Esophagus muscularis mucosa (tissue), 4 donors: Measurements from ENCODE around the gene C13orf46. TPM values are rescaled to one million over a fixed set of nuclear protein-coding genes. Genes with fewer than 3 reads are reported as not detected.

Experiments
- DNase-seq: peaks from one replicate; pipeline ENCODE4 v3.0.0-alpha.2; 2017; ENCODE audit errors: extremely low spot score
- H3K27ac ChIP-seq, 4 donors: fragments of 200-600 bp; sonication (generic); replicated peaks in 1 of 4; 1 replicate in 3 of 4; 2 replicates in 1 of 4; pipeline ENCODE4 v1.5.1; 2016 to 2019; ENCODE audit warnings: mild to moderate bottlenecking in 1 of 4
- H3K27me3 ChIP-seq, 4 donors: fragments of 200-600 bp; sonication (generic); one replicate each; pipeline versions ENCODE4 v1.5.1 to v1.6.0; 2016 to 2019
- H3K36me3 ChIP-seq, 4 donors: fragments of 200-600 bp; sonication (generic); one replicate each; pipeline ENCODE4 v1.5.1; 2016 to 2019
- H3K4me1 ChIP-seq, 4 donors: fragments of 200-600 bp; sonication (generic); one replicate each; pipeline ENCODE4 v1.5.1; 2016 to 2019
- H3K4me3 ChIP-seq, 4 donors: fragments of 200-600 bp; sonication (generic); 1 replicate in 2 of 4; 2 replicates in 2 of 4; pipeline ENCODE4 v1.5.1; 2016 to 2019; ENCODE audit warnings: mild to moderate bottlenecking in 4 of 4, moderate library complexity in 1 of 4
- H3K9me3 ChIP-seq, 4 donors: fragments of 200-600 bp; sonication (generic); 1 replicate in 3 of 4; 2 replicates in 1 of 4; pipeline ENCODE4 v1.5.1; 2016 to 2019
- EP300 ChIP-seq: sonication (generic); formaldehyde crosslinking; IDR thresholded peaks from one replicate; pipeline ENCODE4 v1.6.1; 2017; ENCODE audit warnings: antibody characterized with exemption
- POLR2A ChIP-seq: fragments of 450-650 bp; IDR thresholded peaks from one replicate; pipeline ENCODE4 v1.6.1; 2017; ENCODE audit warnings: antibody characterized with exemption, moderate library complexity, mild to moderate bottlenecking, low read depth
- POLR2AphosphoS5 ChIP-seq, 2 donors: sonication (generic); formaldehyde crosslinking; IDR thresholded peaks; one replicate each; pipeline ENCODE4 v1.6.1; 2017; ENCODE audit warnings: antibody characterized with exemption in 2 of 2
- WGBS: methylation state at CpG from one replicate; pipeline ENCODE4 v1.1.5; 2018; 5-methylcytosine and 5-hydroxymethylcytosine counted together
- intact Hi-C: fragments of 100-400 bp; cut with DNase I; formaldehyde crosslinking; loops from one replicate; pipeline ENCODE4 v1.15.1; 2023
- total RNA-seq, 4 donors: library from RNA; depleted of rRNA; stranded (reverse); fragments of >200 nt; gene quantifications; one replicate each; pipeline versions ENCODE4 v1.1.0 to v1.2.1, GENCODE V29; 2016
- TF ChIP-seq, protein P1 (sequence below), 3 experiments: fragments of 200-600 bp in 2 of 3; fragments of 450-650 bp in 1 of 3; sonication (generic) in 2 of 3; IDR thresholded peaks; one replicate each; pipeline ENCODE4 v1.5.1; 2017 to 2019; ENCODE audit warnings: antibody characterized with exemption in 3 of 3, mild to moderate bottlenecking in 2 of 3, moderate library complexity in 1 of 3

Gene C13orf46
- total RNA-seq: 1 to 10 TPM in 2 of 4 donors, under 1 TPM in 2; 0.17 to 2.1 (median 0.89) TPM

GRCh38 chr13:113973218-113974164 lies at the start of gene C13orf46:
C13orf46 (minus strand) TSS chr13:113974076; CDS start chr13:113973997, 79 bp downstream.
- Histone ChIP-seq H3K4me1 (peaks cover 20 to 47% (median 45%) of the 10 kb centered on the region in 4 donors), H3K36me3 (peaks cover 4 to 46% (median 26%) of the 10 kb centered on the region in 4 donors), H3K4me3 (no peak within 1 kb of the TSS), H3K27me3 (no peaks in the 10 kb centered on the region), H3K9me3 (no peaks in the 10 kb centered on the region), H3K27ac (peak within 1 kb of the TSS; percentile 90 to 95 (median 92))
- DNase-seq: no peak
- WGBS: 89% methylated on average over 33 of the region's 44 CpGs
- intact Hi-C loops: no loop called here
- TF ChIP-seq POLR2AphosphoS5 (IDR thresholded peaks at IDR 0.05) (no peak), POLR2A (no peak), EP300 (no peak)
- TF ChIP-seq, protein P1, sequence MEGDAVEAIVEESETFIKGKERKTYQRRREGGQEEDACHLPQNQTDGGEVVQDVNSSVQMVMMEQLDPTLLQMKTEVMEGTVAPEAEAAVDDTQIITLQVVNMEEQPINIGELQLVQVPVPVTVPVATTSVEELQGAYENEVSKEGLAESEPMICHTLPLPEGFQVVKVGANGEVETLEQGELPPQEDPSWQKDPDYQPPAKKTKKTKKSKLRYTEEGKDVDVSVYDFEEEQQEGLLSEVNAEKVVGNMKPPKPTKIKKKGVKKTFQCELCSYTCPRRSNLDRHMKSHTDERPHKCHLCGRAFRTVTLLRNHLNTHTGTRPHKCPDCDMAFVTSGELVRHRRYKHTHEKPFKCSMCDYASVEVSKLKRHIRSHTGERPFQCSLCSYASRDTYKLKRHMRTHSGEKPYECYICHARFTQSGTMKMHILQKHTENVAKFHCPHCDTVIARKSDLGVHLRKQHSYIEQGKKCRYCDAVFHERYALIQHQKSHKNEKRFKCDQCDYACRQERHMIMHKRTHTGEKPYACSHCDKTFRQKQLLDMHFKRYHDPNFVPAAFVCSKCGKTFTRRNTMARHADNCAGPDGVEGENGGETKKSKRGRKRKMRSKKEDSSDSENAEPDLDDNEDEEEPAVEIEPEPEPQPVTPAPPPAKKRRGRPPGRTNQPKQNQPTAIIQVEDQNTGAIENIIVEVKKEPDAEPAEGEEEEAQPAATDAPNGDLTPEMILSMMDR (IDR thresholded peaks at IDR 0.05): no peak

DNA sequence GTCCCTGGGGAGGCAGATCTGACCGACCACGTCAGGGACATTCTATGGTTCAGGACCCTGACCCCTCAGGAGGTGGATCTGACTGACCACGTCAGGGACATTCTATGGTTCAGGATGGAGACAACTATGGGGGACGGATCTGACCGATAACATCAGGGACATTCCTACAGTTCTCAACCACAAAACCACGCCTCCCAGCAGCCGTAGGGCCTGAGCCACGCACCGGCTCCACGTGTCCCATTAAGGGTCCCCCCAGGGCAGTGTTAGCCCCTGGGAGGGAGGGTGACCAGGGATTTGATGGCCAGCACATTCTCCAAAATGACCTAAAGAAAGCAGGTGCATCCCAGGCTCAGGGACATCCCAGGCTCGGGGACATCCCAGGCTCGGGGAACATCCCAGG lies 49.0 kb upstream of the C13orf46 start:
- no peaks in the 10 kb centered on the region for H3K9me3 ChIP-seq
- peaks cover 29 to 36% (median 30%) of the 10 kb centered on the region in 4 donors for H3K4me1 ChIP-seq
- no peak overlapping the region for H3K27ac ChIP-seq
- H3K36me3 ChIP-seq: peaks cover 11 to 87% (median 61%) of the 10 kb centered on the region in 4 donors
- TF ChIP-seq POLR2A: no peak
- TF ChIP-seq, protein P1 (IDR thresholded peaks at IDR 0.05): no peak
- no peak for TF ChIP-seq POLR2AphosphoS5 (IDR thresholded peaks at IDR 0.05)
- no peak for TF ChIP-seq EP300
- H3K4me3 ChIP-seq: no peak overlapping the region
- H3K27me3 ChIP-seq: no peaks in the 10 kb centered on the region
- DNase-seq: no peak
- intact Hi-C loops: no loop called here
- WGBS: 87% methylated on average over 10 of the region's 12 CpGs

DNA sequence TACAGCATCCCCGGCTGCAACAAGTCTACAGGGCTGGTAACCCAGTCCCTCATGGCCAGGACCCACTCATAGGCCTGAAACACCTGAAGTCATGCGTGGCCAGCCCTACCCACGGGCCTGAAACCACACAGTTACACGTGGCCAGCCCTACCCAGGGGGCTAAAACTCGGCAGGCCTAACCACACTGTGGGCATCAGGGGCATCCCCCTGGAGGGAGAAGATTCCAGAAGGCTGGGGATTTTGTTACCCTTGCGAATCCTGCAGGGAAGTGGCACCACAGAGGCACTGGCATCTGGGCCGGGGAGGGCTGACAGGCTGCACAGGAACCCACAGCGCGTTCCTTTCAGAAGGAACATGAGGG lies 48.4 kb upstream of the C13orf46 start:
- Histone ChIP-seq H3K4me1 (peaks cover 23 to 30% (median 24%) of the 10 kb centered on the region in 4 donors), H3K27me3 (peaks cover 0 to 2% (median 0%) of the 10 kb centered on the region in 4 donors), H3K27ac (no peak overlapping the region), H3K4me3 (no peak overlapping the region), H3K36me3 (peaks cover 13 to 89% (median 65%) of the 10 kb centered on the region in 4 donors), H3K9me3 (no peaks in the 10 kb centered on the region)
- DNase-seq: no peak
- intact Hi-C loops: no loop called here
- no peak for TF ChIP-seq EP300
- TF ChIP-seq POLR2A: no peak
- TF ChIP-seq POLR2AphosphoS5 (IDR thresholded peaks at IDR 0.05): no peak
- TF ChIP-seq, protein P1 (IDR thresholded peaks at IDR 0.05): no peak
- 92% methylated on average over 8 of the region's 9 CpGs for WGBS

GRCh38 chr13:114021464-114022308 lies 47.8 kb upstream of the C13orf46 start:
- peaks cover 19 to 89% (median 71%) of the 10 kb centered on the region in 4 donors for H3K36me3 ChIP-seq
- no peak overlapping the region for H3K27ac ChIP-seq
- WGBS: 89% methylated on average over 14 of the region's 25 CpGs
- intact Hi-C loops: no loop called here
- no peak overlapping the region for H3K4me3 ChIP-seq
- no peaks in the 10 kb centered on the region for H3K9me3 ChIP-seq
- no peak for TF ChIP-seq POLR2AphosphoS5 (IDR thresholded peaks at IDR 0.05)
- TF ChIP-seq, protein P1 (IDR thresholded peaks at IDR 0.05): no peak
- TF ChIP-seq EP300: no peak
- no peak for TF ChIP-seq POLR2A
- peaks cover 17 to 24% (median 19%) of the 10 kb centered on the region in 4 donors for H3K4me1 ChIP-seq
- H3K27me3 ChIP-seq: peaks cover 0 to 4% (median 0%) of the 10 kb centered on the region in 4 donors
- DNase-seq: no peak
